HG03135 (cell line): ENCODE data around the gene SP1.
"Not testable (repeated sequence)": the region's sequence is repeated elsewhere in the genome, so short reads cannot be mapped to it uniquely, and the experiment has no call there.

Experiments
- ATAC-seq: cut with Tn5 transposase; IDR thresholded peaks from one replicate; pipeline ENCODE4 v1.9.1; 2021; ENCODE audit warnings: mild to moderate bottlenecking, moderate library complexity; ENCODE audit not compliant: unreplicated experiment

Gene SP1

GRCh38 chr12:53380104-53380793 lies at the start of gene SP1:
Gene SP1, plus strand, starts transcription at chr12:53380176. Its CDS starts 116 bp downstream, at chr12:53380292.
- ATAC-seq = peak; percentile 39

DNA sequence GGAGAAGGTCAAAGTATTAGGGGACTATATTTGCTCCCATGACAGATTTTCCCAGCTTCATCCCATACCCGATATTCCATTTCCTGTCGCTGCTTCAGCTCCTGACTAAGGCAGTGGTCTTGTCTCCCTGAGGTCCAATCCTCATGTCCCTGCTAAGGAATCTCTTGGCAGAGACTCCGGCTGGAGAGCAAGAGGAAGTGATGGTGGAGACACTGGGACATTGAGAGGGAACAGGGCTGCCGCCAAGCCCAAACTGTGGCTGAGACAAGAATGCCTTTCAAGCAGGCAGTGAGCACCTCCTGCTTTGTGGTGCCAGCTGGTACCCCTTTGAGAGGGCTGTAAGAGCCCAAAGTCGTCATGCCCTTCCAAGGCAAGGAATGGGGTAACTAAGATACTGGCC lies 49.3 kb upstream of the SP1 start:
- no peak for ATAC-seq

DNA sequence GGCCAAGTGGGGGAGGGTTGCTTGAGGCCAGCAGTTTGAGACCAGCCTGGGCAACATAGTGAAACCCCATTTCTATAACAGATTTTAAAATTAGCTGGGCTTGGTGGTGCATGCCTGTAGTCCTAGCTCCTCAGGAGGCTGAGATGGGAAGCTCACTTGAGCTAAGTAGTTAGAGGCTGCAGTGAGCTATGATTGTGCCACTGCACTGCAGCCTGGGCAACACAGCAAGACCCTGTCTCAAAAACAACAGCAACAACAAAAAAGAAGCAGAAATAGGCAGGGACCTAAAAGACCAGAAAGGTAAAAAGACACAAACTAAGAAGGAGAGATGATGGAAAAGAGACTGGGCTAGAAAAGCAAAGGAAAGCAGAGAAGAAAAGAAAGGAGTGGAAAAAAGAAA lies 47.6 kb upstream of the SP1 start:
- ATAC-seq = not testable (repeated sequence)

GRCh38 chr12:53332744-53333143 lies 47.2 kb upstream of the SP1 start:
- ATAC-seq = no peak

DNA sequence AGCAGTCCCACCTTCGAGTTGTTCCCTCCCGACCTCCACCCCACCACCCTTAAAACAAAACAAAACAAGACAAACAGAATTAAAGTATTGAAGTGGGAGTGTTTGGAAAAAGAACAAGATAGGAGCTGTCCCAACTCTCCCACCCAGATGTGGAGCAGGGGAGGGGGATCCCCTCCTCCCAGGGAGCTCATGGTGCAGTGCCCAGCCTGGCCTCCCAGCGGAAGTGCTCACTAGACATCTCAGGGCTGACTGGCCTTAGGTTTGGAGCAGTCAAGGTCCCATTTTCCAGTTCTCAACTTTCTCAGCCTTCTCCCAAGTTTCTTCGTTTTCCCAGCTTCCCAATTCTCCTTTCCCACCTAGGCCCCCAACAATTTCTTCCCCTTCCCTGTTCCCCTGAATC lies 46.7 kb upstream of the SP1 start:
- ATAC-seq = no peak

DNA sequence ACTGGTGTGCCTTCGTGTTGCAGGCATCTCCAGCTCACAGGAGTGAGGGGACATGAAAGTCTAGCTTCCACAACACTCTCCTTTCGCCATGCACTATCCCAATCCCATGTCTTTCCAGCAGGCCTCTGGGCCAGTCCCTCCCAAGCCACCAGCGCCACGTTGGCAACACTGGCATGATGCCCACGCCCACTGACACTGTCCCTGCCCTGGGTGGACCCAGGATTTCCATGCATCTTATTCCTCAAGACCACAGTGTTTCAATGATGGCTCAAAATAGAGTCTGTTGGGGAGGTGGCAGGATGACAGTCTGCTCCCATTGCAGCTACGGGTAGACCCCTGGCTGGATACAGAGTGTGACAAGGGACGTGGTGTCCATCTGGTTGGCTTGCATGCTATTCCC lies 46.1 kb upstream of the SP1 start:
- no peak for ATAC-seq

DNA sequence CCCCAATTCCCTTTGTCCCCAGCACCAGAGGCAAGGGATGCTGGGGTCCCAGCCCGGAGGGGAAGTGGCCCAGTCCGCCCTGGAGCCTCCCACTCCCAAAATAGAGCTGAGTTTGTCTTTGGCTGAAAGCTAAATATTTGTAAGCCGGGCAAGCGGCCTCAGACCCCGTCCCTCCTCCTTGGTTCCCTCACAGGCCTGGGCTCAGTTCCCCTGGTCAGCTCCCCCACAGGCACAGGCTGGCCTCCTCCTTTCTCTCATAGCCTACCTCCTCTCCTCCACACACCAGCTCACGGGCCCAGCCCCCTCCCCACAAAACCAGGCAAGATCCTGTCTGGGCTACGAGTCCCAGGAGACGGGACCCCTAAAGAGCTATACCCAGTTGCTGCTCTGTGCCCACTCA lies 45.2 kb upstream of the SP1 start:
- ATAC-seq = no peak

GRCh38 chr12:53336181-53336681 lies 43.7 kb upstream of the SP1 start, which contains the start of gene SP7:
Gene SP7, minus strand, starts transcription at chr12:53336354. Its CDS starts 708 bp downstream, at chr12:53335646.
- no peak for ATAC-seq

DNA sequence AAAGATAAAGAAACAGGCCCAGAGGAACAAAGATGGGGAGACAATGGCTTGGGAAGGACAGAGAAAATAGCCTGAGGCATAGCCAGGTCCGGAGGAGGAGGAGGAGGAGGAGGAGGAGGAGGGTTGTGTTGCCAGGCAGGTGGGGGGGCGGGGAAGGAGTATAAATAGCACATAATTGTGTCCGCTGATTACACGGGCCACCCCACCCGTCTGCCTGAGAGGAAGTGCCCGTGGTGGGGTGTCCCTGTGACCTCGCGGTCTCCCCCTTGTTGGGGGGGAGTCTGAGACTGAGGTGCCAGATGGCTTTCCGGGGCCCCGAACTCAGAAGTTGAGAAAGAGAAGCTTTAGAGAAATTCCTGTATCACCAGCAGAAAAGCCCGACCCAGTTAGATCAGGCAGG lies 42.0 kb upstream of the SP1 start:
- ATAC-seq = no peak

GRCh38 chr12:53338916-53339315 lies 41.1 kb upstream of the SP1 start:
- no peak for ATAC-seq

GRCh38 chr12:53340398-53340797 lies 39.6 kb upstream of the SP1 start:
- ATAC-seq = no peak

- ATAC-seq = no peak
These were observed 36.5 kb upstream of the SP1 start for GRCh38 chr12:53343449-53343848.

DNA sequence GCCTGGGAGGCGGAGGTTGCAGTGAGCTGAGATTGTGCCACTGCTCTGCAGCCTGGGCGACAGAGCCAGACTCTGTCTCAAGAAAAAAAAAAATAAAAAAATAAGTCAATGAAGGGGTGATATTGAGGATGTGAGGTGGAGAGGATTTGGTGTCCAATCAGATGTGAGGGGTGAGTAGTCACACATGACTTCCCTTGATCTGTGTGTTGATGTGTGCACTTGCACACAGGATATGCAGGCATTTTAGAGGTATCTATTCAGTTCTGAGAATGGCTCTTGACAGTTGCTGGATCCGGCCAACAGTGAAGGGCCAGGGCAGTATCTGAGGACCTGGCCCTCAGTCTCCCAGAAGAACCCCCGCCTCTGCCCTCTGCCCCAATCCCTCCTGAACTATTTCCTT lies 36.0 kb upstream of the SP1 start:
- no peak for ATAC-seq

DNA sequence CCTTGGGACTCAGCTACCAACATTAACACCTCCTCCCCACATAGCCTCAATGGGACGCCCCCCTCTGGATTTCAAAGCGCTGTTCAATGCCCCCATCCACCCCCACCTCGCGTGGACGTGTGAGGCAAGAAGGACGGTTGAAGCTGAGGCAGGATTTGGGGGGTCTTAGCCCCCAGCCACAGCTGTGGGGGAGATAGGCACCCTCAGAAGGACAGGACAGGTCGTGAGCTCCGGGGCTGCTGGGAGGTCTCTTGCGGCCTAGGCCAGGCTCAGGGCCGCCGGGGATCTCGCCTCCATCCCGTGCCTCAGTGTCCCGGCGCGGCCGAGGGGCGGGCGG lies 35.5 kb upstream of the SP1 start:
- ATAC-seq = no peak

- ATAC-seq = peak; percentile 65
These were observed 35.0 kb upstream of the SP1 start for GRCh38 chr12:53344824-53345485.

- ATAC-seq = no peak
These were observed 34.3 kb upstream of the SP1 start for GRCh38 chr12:53345486-53346188.

- ATAC-seq = no peak
These were observed 33.5 kb upstream of the SP1 start for GRCh38 chr12:53346491-53346890.

- ATAC-seq = no peak
These were observed 32.1 kb upstream of the SP1 start for GRCh38 chr12:53347905-53348304.

DNA sequence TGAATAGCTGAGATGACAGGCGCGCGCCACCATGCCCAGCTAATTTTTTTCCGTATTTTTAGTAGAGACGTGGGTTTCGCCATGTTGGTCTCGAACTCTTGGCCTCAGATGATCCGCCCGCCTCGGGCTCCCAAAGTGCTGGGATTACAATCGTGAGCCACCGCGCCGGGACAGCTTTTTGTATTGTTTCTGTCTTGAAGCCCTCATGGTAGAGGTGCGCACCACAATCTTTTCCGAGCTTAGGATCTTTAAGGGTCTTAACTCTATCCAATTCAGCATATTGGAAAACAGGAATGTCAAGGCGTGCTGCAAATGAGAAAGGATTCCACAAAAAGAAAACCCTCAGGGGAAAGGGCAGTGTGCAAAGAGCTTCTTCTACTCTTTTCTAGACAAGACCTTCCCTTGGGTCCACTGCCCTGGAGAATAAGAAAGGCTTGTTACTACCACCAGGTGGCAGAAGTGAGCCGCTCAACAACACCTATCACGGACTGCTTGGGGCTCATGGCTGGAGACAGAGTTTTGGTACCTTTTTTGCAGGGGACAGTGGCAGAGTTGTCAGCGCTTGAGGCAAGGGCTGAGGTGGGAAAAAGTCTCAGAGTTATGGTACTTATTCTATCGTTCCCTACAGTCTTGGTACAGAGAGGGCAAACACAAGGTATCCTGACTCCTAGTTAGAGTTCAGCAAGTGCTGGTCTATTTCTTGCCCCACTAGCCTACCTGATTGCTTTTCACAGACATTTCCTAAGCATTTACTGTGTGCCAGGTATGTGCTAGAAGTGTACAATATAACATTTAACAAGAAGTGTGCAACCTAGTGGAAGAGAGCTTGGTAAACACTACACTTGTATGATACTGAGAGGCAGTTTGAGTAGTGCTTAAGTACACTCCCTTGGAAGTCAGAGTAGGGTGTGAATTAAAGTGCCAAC lies 27.4 kb upstream of the SP1 start:
- peak; percentile 84 for ATAC-seq

DNA sequence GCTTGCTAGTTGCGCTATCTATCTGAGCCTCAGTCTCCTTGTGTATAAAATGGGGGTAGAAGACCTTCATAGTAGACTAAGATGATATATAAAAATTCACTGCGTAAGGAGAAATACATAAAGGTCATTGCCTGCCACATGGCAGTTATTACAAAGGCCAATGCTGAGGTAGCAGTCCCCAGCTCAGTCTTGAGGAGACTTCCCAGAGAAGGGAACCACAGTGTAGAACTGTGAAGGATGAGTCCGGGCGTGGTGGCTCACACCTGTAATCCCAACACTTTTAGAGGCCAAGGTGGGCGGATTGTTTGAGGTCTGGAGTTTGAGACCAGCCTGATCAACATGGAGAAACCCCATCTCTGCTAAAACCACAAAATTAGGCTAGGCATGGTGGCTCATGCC lies 26.7 kb upstream of the SP1 start:
- ATAC-seq = no peak

DNA sequence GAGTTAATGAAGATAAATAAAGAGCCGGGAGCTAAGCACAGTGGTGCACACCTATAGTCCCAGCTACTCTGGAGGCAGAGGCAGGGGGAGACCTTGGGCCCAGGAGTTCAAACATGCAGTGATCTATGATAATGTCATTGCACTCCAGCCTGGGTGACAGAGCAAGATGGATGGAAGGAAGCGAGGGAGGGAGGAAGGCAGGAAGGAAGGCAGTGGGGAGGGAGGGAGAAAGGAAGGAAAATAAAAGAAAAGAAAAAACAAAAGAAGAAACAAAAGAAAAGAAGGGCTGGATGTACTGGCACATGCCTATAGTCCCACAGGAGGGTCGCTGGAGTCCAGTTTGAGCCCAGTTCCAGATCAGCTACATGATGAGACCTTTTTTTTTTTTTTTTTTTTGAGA lies 24.9 kb upstream of the SP1 start:
- ATAC-seq = no peak
